Cardiac muscle cell (in vitro differentiated cells and primary cell): ENCODE data around the gene ANKRD62. TPM values are rescaled to one million over a fixed set of nuclear protein-coding genes. Genes with fewer than 3 reads are reported as not detected.
"Not testable (repeated sequence)": the region's sequence is repeated elsewhere in the genome, so short reads cannot be mapped to it uniquely, and the experiment has no call there.

Experiments
- DNase-seq, 2 donors: peaks; one replicate each; pipeline versions ENCODE4 v3.0.0 to v3.0.0-alpha.2; 2010 to 2017; ENCODE audit warnings: low read depth in 1 of 2, low spot score in 1 of 2
- H3K27ac ChIP-seq: fragments of 200-600 bp; sonication (generic); 2 replicates; pipeline ENCODE4 v1.5.1; 2016
- H3K27me3 ChIP-seq: fragments of 200-600 bp; sonication (generic); 2 replicates; pipeline ENCODE4 v1.6.0; 2016; ENCODE audit warnings: control low read depth
- H3K36me3 ChIP-seq: fragments of 200-600 bp; sonication (generic); 2 replicates; pipeline ENCODE4 v1.5.1; 2016; ENCODE audit warnings: control low read depth
- H3K4me1 ChIP-seq: fragments of 200-600 bp; sonication (generic); 2 replicates; pipeline ENCODE4 v1.8.1; 2017; ENCODE audit warnings: low read depth, mild to moderate bottlenecking, mixed run types
- H3K4me3 ChIP-seq: fragments of 200-600 bp; sonication (generic); 2 replicates; pipeline ENCODE4 v1.5.1; 2016; ENCODE audit warnings: mild to moderate bottlenecking
- H3K9me3 ChIP-seq: fragments of 200-600 bp; sonication (generic); 2 replicates; pipeline ENCODE4 v1.5.1; 2017; ENCODE audit warnings: low read depth, mild to moderate bottlenecking, control low read depth
- polyA plus RNA-seq: library from polyadenylated mRNA; unstranded; fragments of >200 nt; fragmentation: Nextera tagmentation; extraction: Ambion mirVana; gene quantifications from 2 replicates; pipeline ENCODE4 v1.2.1, GENCODE V29; 2016
- total RNA-seq: library from RNA; depleted of rRNA; stranded (reverse); fragments of >200 nt; gene quantifications from 2 replicates; pipeline ENCODE4 v1.2.3, GENCODE V29; 2016
- TF ChIP-seq, protein P1 (sequence below): IDR thresholded peaks from 2 replicates; pipeline ENCODE4 v1.5.1; 2012; ENCODE audit warnings: low read depth, mild to moderate bottlenecking, low read length

Gene ANKRD62
- total and polyA plus RNA-seq, 2 experiments from 2014 or later: not detected

DNA sequence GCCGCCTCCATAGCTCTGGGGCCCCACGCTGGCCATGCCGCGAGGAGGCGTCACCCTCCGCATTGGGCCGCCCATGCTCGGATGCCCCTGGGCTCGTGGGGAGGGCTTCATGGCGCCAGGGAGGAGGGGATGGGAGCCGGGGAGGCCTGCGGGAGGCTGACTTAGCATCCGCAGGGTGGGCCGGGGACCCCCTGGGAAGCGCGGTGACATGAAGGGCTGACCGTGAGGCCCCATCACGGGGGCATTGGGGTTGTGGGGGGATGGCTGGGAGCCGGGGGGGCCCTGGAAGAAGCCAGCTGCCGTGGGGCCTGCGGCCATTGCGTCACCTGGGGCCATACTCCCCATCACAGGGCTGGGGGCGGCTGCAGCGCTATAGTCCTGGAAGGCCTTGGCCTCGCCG is 26.0 kb upstream of the ANKRD62 start:
- Histone ChIP-seq H3K36me3 (no peaks in the 10 kb centered on the region), H3K4me3 (no peak overlapping the region), H3K27ac (no peak overlapping the region), H3K9me3 (no peaks in the 10 kb centered on the region), H3K4me1 (no peaks in the 10 kb centered on the region), H3K27me3 (no peaks in the 10 kb centered on the region)
- no peak for DNase-seq
- TF ChIP-seq, protein P1, sequence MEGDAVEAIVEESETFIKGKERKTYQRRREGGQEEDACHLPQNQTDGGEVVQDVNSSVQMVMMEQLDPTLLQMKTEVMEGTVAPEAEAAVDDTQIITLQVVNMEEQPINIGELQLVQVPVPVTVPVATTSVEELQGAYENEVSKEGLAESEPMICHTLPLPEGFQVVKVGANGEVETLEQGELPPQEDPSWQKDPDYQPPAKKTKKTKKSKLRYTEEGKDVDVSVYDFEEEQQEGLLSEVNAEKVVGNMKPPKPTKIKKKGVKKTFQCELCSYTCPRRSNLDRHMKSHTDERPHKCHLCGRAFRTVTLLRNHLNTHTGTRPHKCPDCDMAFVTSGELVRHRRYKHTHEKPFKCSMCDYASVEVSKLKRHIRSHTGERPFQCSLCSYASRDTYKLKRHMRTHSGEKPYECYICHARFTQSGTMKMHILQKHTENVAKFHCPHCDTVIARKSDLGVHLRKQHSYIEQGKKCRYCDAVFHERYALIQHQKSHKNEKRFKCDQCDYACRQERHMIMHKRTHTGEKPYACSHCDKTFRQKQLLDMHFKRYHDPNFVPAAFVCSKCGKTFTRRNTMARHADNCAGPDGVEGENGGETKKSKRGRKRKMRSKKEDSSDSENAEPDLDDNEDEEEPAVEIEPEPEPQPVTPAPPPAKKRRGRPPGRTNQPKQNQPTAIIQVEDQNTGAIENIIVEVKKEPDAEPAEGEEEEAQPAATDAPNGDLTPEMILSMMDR: no peak

DNA sequence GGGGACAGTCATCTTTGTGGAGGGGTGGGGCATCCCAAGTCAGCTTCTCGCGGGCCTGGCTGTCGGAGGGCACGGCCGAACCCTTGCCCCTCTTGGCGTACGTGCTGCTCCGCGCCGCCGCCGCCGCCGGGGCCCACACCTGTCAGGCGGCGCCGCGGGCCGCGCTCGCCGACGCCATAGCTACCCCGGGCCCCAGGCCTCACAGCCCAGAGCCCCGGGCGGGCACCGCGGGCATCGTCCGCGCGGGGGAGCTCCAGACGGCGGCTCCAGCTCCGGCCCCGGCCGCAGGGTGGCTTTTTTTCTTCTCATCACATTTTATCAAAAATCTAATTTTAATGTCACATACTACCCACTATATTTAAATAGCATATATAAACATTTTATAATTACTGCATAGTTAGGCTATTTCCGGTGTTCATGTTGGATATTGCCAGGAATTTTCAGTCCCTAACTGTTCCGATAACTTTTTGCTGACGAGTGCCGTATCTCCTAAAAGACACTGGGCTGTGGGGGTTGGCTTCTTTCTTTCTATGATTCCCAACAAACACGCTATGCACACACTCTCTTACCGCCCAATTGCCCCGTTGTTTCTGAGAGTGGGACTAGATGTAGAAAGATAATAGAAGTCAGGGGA is 25.2 kb upstream of the ANKRD62 start:
- not testable (repeated sequence) for H3K36me3 ChIP-seq, H3K4me3 ChIP-seq, H3K27ac ChIP-seq, H3K9me3 ChIP-seq, DNase-seq, H3K27me3 ChIP-seq, H3K4me1 ChIP-seq
- TF ChIP-seq, protein P1: peak; percentile 34

DNA sequence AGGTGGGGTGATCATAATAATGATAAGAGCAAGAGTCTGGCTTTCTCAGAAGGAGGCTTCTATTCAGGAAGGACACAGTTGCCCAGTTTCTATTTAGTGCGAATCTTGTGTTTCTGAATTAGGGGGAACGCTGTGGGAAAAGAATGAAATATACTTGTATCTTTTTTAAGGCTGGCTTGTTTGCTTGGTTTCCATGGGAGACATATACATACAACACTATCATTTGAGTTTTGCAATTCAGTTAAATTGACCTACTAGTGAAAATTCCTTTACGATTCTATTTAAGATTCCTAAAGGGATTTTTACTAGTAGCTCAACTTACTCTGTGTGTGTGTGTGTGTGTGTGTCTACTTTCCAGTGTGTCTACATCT is 24.7 kb upstream of the ANKRD62 start:
- Histone ChIP-seq H3K27me3 (no peaks in the 10 kb centered on the region), H3K4me3 (no peak overlapping the region), H3K9me3 (no peaks in the 10 kb centered on the region), H3K27ac (no peak overlapping the region), H3K36me3 (no peaks in the 10 kb centered on the region), H3K4me1 (no peaks in the 10 kb centered on the region)
- peak in 1 of 2 donors; percentile 47 for DNase-seq
- TF ChIP-seq, protein P1: no peak

DNA sequence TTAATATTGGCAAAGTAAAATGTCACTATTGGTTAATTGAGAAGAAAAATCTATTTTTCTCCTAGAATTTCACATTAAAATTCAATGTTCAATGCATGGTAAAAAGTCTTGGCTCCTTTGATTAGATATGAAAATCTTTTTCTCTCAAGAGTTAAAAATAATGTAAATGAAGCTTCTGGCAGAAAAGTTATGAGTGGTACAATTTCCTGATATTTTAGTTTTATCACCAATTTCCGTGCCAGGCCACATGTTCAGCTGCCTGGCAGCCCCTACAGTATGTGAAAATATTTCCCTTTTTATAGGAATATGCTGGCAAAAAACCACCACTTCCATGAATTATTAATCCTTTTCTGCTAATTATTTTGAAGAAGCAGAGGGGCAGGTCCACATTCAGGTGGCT is 22.6 kb upstream of the ANKRD62 start:
- H3K27ac ChIP-seq, DNase-seq, H3K4me1 ChIP-seq: not testable (repeated sequence)

DNA sequence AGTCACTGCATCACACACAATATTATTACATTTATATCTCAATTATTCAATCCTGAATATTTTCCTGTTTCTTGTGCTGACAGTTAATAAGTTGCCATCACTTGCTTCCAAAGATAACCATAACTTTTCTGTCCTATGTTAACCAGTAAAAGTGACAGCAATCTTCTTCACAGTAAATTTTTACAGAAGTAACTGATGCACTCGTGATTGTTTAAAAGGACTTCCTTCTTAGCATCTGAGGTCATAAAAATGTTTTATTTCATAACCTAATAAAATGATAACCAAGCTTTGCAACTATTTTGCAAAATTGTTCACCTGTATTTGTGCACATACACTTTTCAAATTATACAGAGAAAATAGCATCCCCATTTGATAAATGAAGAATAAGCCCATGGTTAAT is 20.6 kb upstream of the ANKRD62 start:
- Histone ChIP-seq H3K27ac (no peak overlapping the region), H3K4me1 (no peaks in the 10 kb centered on the region), H3K36me3 (no peaks in the 10 kb centered on the region), H3K27me3 (peaks cover 10% of the 10 kb centered on the region), H3K4me3 (no peak overlapping the region), H3K9me3 (no peaks in the 10 kb centered on the region)
- DNase-seq: no peak
- TF ChIP-seq, protein P1: no peak

More for the DNA sequence above, 22.6 kb upstream of the ANKRD62 start:
- H3K4me3 ChIP-seq, H3K36me3 ChIP-seq, H3K9me3 ChIP-seq, H3K27me3 ChIP-seq: not testable (repeated sequence)

DNA sequence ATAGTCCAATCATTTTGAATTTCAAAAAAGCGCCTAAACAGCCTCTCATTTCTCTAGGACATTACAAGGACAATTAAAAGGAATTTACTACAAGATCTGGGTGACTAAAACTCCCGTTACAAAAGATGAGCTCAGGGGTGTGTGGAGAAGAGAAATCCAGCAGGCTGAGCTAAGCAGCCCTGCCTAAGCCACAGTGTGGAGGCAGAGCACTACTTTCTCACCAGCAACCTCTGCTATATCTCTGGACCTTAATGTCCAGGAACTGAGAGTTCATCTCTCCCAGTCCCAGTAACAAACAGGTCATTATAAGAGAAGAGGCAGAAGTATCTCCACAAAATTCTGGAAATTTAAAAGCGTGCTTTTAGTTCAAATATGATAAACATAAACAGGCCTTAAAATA is 18.9 kb upstream of the ANKRD62 start:
- Histone ChIP-seq H3K27ac (no peak overlapping the region), H3K36me3 (no peaks in the 10 kb centered on the region), H3K4me3 (no peak overlapping the region), H3K4me1 (no peaks in the 10 kb centered on the region), H3K9me3 (no peaks in the 10 kb centered on the region), H3K27me3 (peaks cover 10% of the 10 kb centered on the region)
- peak; percentile 18 to 32 for DNase-seq
- TF ChIP-seq, protein P1: peak; percentile 19
